ENCODE results near the gene DISP3. TPM values are rescaled to one million over a fixed set of nuclear protein-coding genes. Genes with fewer than 3 reads are reported as not detected.

DISP3 gene
- polyA plus RNA-seq, 3 donors = 0.01 TPM; not detected in 2

GRCh38 chr1:11526071-11526895 is 47.3 kb downstream of the DISP3 start:
- 90% methylated on average over 22 of the region's 26 CpGs for WGBS (ENCODE audit: insufficient coverage)
- Mint-ChIP-seq H3K4me3 (no peak overlapping the region), H3K9me3 (peaks cover 0 to 2% (median 0%) of the 10 kb centered on the region in 7 donors), H3K4me1 (no peaks in the 10 kb centered on the region), H3K27ac (no peak overlapping the region), H3K36me3 (no peaks in the 10 kb centered on the region), H3K27me3 (ENCODE audit: low read depth in 3 of 3) (peaks cover 0 to 4% (median 0%) of the 10 kb centered on the region in 3 donors)
- H3K4me2 ChIP-seq (replicated peaks; ENCODE audit: extremely low read depth, low read length, poor library complexity, severe bottlenecking) = no peak overlapping the region
- H3K27ac ChIP-seq (ENCODE audit: low read depth in 1 of 2, low read length in 2 of 2) = no peak overlapping the region
- TF ChIP-seq CTCF (IDR thresholded peaks at IDR 0.05) = no peak
- no peak overlapping the region for H3K9ac ChIP-seq (ENCODE audit: insufficient read depth, low read length, poor library complexity, severe bottlenecking)
- no peaks in the 10 kb centered on the region for H3K79me2 ChIP-seq (ENCODE audit: insufficient read depth, low read length)
- no peaks in the 10 kb centered on the region for H3K27me3 ChIP-seq (ENCODE audit: control insufficient read depth in 2 of 2, insufficient read depth in 2 of 2, low read length in 2 of 2)
- no peaks in the 10 kb centered on the region for H3K4me1 ChIP-seq (ENCODE audit: control insufficient read depth in 1 of 2, insufficient read depth in 2 of 2, low read length in 2 of 2)
- no peaks in the 10 kb centered on the region for H4K20me1 ChIP-seq (ENCODE audit: insufficient read depth, low read length)
- H3K4me3 ChIP-seq (replicated peaks in 1 of 3; ENCODE audit: low read depth in 2 of 3, low read length in 3 of 3) = no peak overlapping the region
- no peaks in the 10 kb centered on the region for H3K36me3 ChIP-seq (replicated peaks in 1 of 2; ENCODE audit: control insufficient read depth in 1 of 2, insufficient read depth in 2 of 2, low read length in 2 of 2)
- no peak for DNase-seq
- H2AFZ ChIP-seq (ENCODE audit: insufficient read depth, low read depth, low read length, poor library complexity, severe bottlenecking) = no peak overlapping the region
- no peaks in the 10 kb centered on the region for H3K9me3 ChIP-seq (replicated peaks in 1 of 2; ENCODE audit: control insufficient read depth in 1 of 2, insufficient read depth in 1 of 2, low read length in 2 of 2)
- intact Hi-C loops (cut with micrococcal nuclease) = no loop called here

- Mint-ChIP-seq H3K4me1 (no peaks in the 10 kb centered on the region), H3K27me3 (ENCODE audit: low read depth in 3 of 3) (no peaks in the 10 kb centered on the region), H3K4me3 (no peak overlapping the region), H3K27ac (no peak overlapping the region), H3K9me3 (no peaks in the 10 kb centered on the region), H3K36me3 (no peaks in the 10 kb centered on the region)
- Histone ChIP-seq H3K9ac (ENCODE audit: insufficient read depth, low read length, poor library complexity, severe bottlenecking) (no peak overlapping the region), H3K27me3 (ENCODE audit: control insufficient read depth in 2 of 2, insufficient read depth in 2 of 2, low read length in 2 of 2) (no peaks in the 10 kb centered on the region), H3K4me3 (replicated peaks in 1 of 3; ENCODE audit: low read depth in 2 of 3, low read length in 3 of 3) (no peak overlapping the region), H3K79me2 (ENCODE audit: insufficient read depth, low read length) (no peaks in the 10 kb centered on the region), H3K36me3 (replicated peaks in 1 of 2; ENCODE audit: control insufficient read depth in 1 of 2, insufficient read depth in 2 of 2, low read length in 2 of 2) (no peaks in the 10 kb centered on the region), H4K20me1 (ENCODE audit: insufficient read depth, low read length) (no peaks in the 10 kb centered on the region), H3K4me2 (replicated peaks; ENCODE audit: extremely low read depth, low read length, poor library complexity, severe bottlenecking) (no peak overlapping the region), H2AFZ (ENCODE audit: insufficient read depth, low read depth, low read length, poor library complexity, severe bottlenecking) (no peak overlapping the region), H3K4me1 (ENCODE audit: control insufficient read depth in 1 of 2, insufficient read depth in 2 of 2, low read length in 2 of 2) (no peaks in the 10 kb centered on the region), H3K27ac (ENCODE audit: low read depth in 1 of 2, low read length in 2 of 2) (no peak overlapping the region), H3K9me3 (replicated peaks in 1 of 2; ENCODE audit: control insufficient read depth in 1 of 2, insufficient read depth in 1 of 2, low read length in 2 of 2) (no peaks in the 10 kb centered on the region)
- WGBS (ENCODE audit: insufficient coverage) = 96% methylated on average over 8 of the region's 13 CpGs
- intact Hi-C loops (cut with micrococcal nuclease) = no loop called here
- no peak for TF ChIP-seq CTCF (IDR thresholded peaks at IDR 0.05)
- no peak for DNase-seq
These were observed 48.8 kb downstream of the DISP3 start for GRCh38 chr1:11527541-11528452.
